Lower lobe of right lung (tissue), 2 donors: ENCODE results near the gene LRRIQ4. TPM values are rescaled to one million over a fixed set of nuclear protein-coding genes. Genes with fewer than 3 reads are reported as not detected.

Source experiments
- ATAC-seq, 2 donors: fragments of 200-7000 bp; cut with Tn5 transposase; one replicate each; pipeline ENCODE4 v1.9.1; 2020 to 2022; ENCODE audit warnings: mild to moderate bottlenecking in 2 of 2, moderate library complexity in 2 of 2
- DNase-seq: peaks from one replicate; pipeline ENCODE4 v3.0.0-alpha.2; 2020
- H3K27ac ChIP-seq: fragments of 200-600 bp; one replicate; pipeline ENCODE4 v1.8.0; 2022
- H3K27me3 ChIP-seq: fragments of 200-600 bp; one replicate; pipeline ENCODE4 v1.8.0; 2022; ENCODE audit warnings: low read depth
- H3K36me3 ChIP-seq: fragments of 200-600 bp; one replicate; pipeline ENCODE4 v1.8.0; 2022; ENCODE audit warnings: mild to moderate bottlenecking
- H3K4me1 ChIP-seq: fragments of 200-600 bp; one replicate; pipeline ENCODE4 v1.8.0; 2022
- H3K4me3 ChIP-seq: fragments of 200-600 bp; one replicate; pipeline ENCODE4 v1.8.0; 2022; ENCODE audit warnings: mild to moderate bottlenecking
- H3K9me3 ChIP-seq: fragments of 200-600 bp; one replicate; pipeline ENCODE4 v1.8.0; 2022
- CTCF ChIP-seq: fragments of 200-600 bp; IDR thresholded peaks from one replicate; pipeline ENCODE4 v1.8.0; 2022; ENCODE audit warnings: antibody characterized with exemption, mild to moderate bottlenecking
- intact Hi-C: fragments of 100-400 bp; cut with DNase I; formaldehyde crosslinking; loops from one replicate; pipeline ENCODE4 v1.11.0; 2022
- total RNA-seq: library from RNA; stranded (reverse); fragmentation: NEBNext Ultra II Directional; extraction: Animal tissue kit (Norgen Biotek cat#: 25700); gene quantifications from one replicate; pipeline ENCODE4 v1.2.1, GENCODE V29; 2021
- donor health status: DM: no; HTN: yes; CAD: no; lungs with severe emphysema.

LRRIQ4 gene
- total RNA-seq, 1 donor from 2014 or later = not detected

GRCh38 chr3:169813278-169813677 lies 608 bp downstream of the LRRIQ4 start:
- intact Hi-C loops = no loop called here
- Histone ChIP-seq H3K36me3 (no peaks in the 10 kb centered on the region), H3K27me3 (no peaks in the 10 kb centered on the region), H3K4me1 (peaks cover 25% of the 10 kb centered on the region), H3K9me3 (no peaks in the 10 kb centered on the region), H3K27ac (peak overlapping the region; percentile 80), H3K4me3 (peak overlapping the region; percentile 67)
- DNase-seq = no peak
- ATAC-seq = no peak
- TF ChIP-seq CTCF = no peak

- no peaks in the 10 kb centered on the region for H3K36me3 ChIP-seq
- no peak overlapping the region for H3K27ac ChIP-seq
- H3K27me3 ChIP-seq = no peaks in the 10 kb centered on the region
- H3K4me1 ChIP-seq = peaks cover 25% of the 10 kb centered on the region
- H3K4me3 ChIP-seq = peak overlapping the region; percentile 67
- DNase-seq (peak; percentile 65), ATAC-seq (peak; percentile 65 to 66)
- TF ChIP-seq CTCF = peak; percentile 48
- intact Hi-C loops = no loop called here
- no peaks in the 10 kb centered on the region for H3K9me3 ChIP-seq
Measured at GRCh38 chr3:169813757-169814517, 1.3 kb downstream of the LRRIQ4 start.

DNA sequence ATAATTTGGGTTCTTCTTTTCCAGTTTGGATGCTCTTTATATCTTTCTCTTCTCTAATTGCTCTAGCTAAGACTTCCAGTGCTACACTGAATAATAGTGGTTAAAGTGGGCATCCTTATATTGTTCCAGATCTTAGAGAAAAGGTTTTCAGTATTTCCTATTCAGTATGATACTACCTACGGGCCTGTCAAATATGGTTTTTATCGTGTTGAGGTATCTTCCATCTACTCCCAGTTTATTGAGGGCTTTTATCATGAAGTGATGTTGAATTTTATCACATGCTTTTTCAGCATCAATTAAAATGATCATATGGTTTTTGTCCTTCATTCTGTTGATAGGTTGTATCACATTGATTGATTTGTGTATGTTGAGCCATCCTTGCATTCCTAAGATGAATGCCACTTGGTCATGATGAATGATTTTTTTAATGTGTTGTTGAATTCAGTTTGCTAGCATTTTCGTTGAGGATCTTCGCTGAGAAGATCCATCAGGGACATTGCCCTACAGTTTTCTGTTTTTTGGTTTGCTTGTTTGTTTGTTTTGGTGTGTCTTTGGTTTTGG lies 3.0 kb downstream of the LRRIQ4 start:
- no peak for ATAC-seq
- Histone ChIP-seq H3K27ac (no peak overlapping the region), H3K4me3 (no peak overlapping the region), H3K27me3 (no peaks in the 10 kb centered on the region), H3K9me3 (no peaks in the 10 kb centered on the region), H3K36me3 (no peaks in the 10 kb centered on the region), H3K4me1 (peaks cover 25% of the 10 kb centered on the region)
- intact Hi-C loops = no loop called here
- TF ChIP-seq CTCF = no peak
- no peak for DNase-seq

- ATAC-seq (no peak), DNase-seq (no peak)
- no peaks in the 10 kb centered on the region for H3K9me3 ChIP-seq
- no peak overlapping the region for H3K27ac ChIP-seq
- H3K4me3 ChIP-seq = no peak overlapping the region
- intact Hi-C loops = no loop called here
- no peaks in the 10 kb centered on the region for H3K36me3 ChIP-seq
- H3K27me3 ChIP-seq = peaks cover 2% of the 10 kb centered on the region
- no peak for TF ChIP-seq CTCF
- peaks cover 7% of the 10 kb centered on the region for H3K4me1 ChIP-seq
Measured at GRCh38 chr3:169818316-169818715, 5.6 kb downstream of the LRRIQ4 start.

- no peaks in the 10 kb centered on the region for H3K9me3 ChIP-seq
- intact Hi-C loops = no loop called here
- no peaks in the 10 kb centered on the region for H3K4me1 ChIP-seq
- H3K36me3 ChIP-seq = no peaks in the 10 kb centered on the region
- no peak overlapping the region for H3K4me3 ChIP-seq
- no peak for TF ChIP-seq CTCF
- ATAC-seq (no peak), DNase-seq (no peak)
- peaks cover 7% of the 10 kb centered on the region for H3K27me3 ChIP-seq
- H3K27ac ChIP-seq = no peak overlapping the region
Measured at GRCh38 chr3:169822091-169822490, 9.4 kb downstream of the LRRIQ4 start.
